Stimulated activated CD8-positive, alpha-beta memory T cell treated with anti-CD3 and anti-CD28 coated beads, Interleukin-15, amount 100 ng/mL, for 48 hours (primary cell): ENCODE results near the gene SMIM12.
"Not testable (repeated sequence)": the region's sequence is repeated elsewhere in the genome, so short reads cannot be mapped to it uniquely, and the experiment has no call there.

Experiments
- DNase-seq, 2 donors: peaks; one replicate each; pipeline ENCODE4 v3.0.0-alpha.2; 2020; ENCODE audit warnings: low read depth in 2 of 2

SMIM12 gene

GRCh38 chr1:34844252-34844634, 15.3 kb downstream of the SMIM12 start:
- no peak for DNase-seq

- DNase-seq = no peak
Observed at GRCh38 chr1:34843392-34844251, 15.9 kb downstream of the SMIM12 start.

GRCh38 chr1:34842952-34843371, 16.6 kb downstream of the SMIM12 start:
- DNase-seq = no peak

GRCh38 chr1:34842073-34842472, 17.5 kb downstream of the SMIM12 start:
- DNase-seq = no peak

GRCh38 chr1:34840426-34840825, 19.1 kb downstream of the SMIM12 start:
- DNase-seq = no peak

- DNase-seq = no peak
Observed at GRCh38 chr1:34839526-34840305, 19.8 kb downstream of the SMIM12 start.

- no peak for DNase-seq
Observed at GRCh38 chr1:34833711-34834110, 25.8 kb downstream of the SMIM12 start.

GRCh38 chr1:34831721-34832246, 27.8 kb downstream of the SMIM12 start:
- no peak for DNase-seq

GRCh38 chr1:34829250-34829649, 30.3 kb downstream of the SMIM12 start:
- no peak for DNase-seq

GRCh38 chr1:34828611-34829010, 30.9 kb downstream of the SMIM12 start:
- DNase-seq = no peak

GRCh38 chr1:34827341-34827941, 32.1 kb downstream of the SMIM12 start:
- no peak for DNase-seq

GRCh38 chr1:34825455-34826091, 34.0 kb downstream of the SMIM12 start:
- DNase-seq = no peak

GRCh38 chr1:34824817-34825454, 34.6 kb downstream of the SMIM12 start:
- DNase-seq = no peak

GRCh38 chr1:34822202-34822601, 37.3 kb downstream of the SMIM12 start:
- no peak for DNase-seq

- not testable (repeated sequence) for DNase-seq
Observed at GRCh38 chr1:34818862-34819261, 40.7 kb downstream of the SMIM12 start.

GRCh38 chr1:34816778-34817177, 42.8 kb downstream of the SMIM12 start:
- no peak for DNase-seq

- DNase-seq = no peak
Observed at GRCh38 chr1:34816332-34816731, 43.2 kb downstream of the SMIM12 start.

- DNase-seq = not testable (repeated sequence)
Observed at GRCh38 chr1:34810781-34811180, 48.8 kb downstream of the SMIM12 start.

GRCh38 chr1:34808051-34808810, 51.3 kb downstream of the SMIM12 start:
- no peak for DNase-seq

- DNase-seq = no peak
Observed at GRCh38 chr1:34806396-34806795, 53.2 kb downstream of the SMIM12 start.

GRCh38 chr1:34803770-34804169, 55.8 kb downstream of the SMIM12 start:
- DNase-seq = no peak
